H9 (cell line): ENCODE measurements around the gene SYNGR2. TPM values are rescaled to one million over a fixed set of nuclear protein-coding genes. Genes with fewer than 3 reads are reported as not detected.

ENCODE experiments used
- DNase-seq: peaks from one replicate; pipeline ENCODE4 v3.0.0-alpha.2; 2017
- H2AFZ ChIP-seq: one replicate; pipeline ENCODE4 v1.6.1; 2013; ENCODE audit warnings: mild to moderate bottlenecking, low read length, control low read depth, moderate library complexity
- H2AK5ac ChIP-seq: 2 replicates; pipeline ENCODE4 v1.6.1; 2013; ENCODE audit warnings: low read length, control low read depth, mixed read lengths; ENCODE audit not compliant: insufficient read length
- H2BK120ac ChIP-seq: one replicate; pipeline ENCODE4 v1.6.1; 2013; ENCODE audit warnings: low read depth, mild to moderate bottlenecking, low read length, control low read depth, inconsistent platforms; ENCODE audit not compliant: poor library complexity, severe bottlenecking
- H2BK12ac ChIP-seq: 2 replicates; pipeline ENCODE4 v1.6.1; 2013; ENCODE audit warnings: low read length, control low read depth, mixed read lengths, low read depth; ENCODE audit not compliant: insufficient read length
- H2BK15ac ChIP-seq: 2 replicates; pipeline ENCODE4 v1.6.1; 2013; ENCODE audit warnings: low read depth, low read length, control low read depth
- H2BK20ac ChIP-seq: one replicate; pipeline ENCODE4 v1.6.1; 2013; ENCODE audit warnings: low read depth, mild to moderate bottlenecking, low read length, control low read depth, inconsistent platforms; ENCODE audit not compliant: poor library complexity, severe bottlenecking
- H2BK5ac ChIP-seq: 2 replicates; pipeline ENCODE4 v1.6.1; 2013; ENCODE audit warnings: low read length, control low read depth, mixed read lengths; ENCODE audit not compliant: insufficient read length
- H3K14ac ChIP-seq: 2 replicates; pipeline ENCODE4 v1.6.1; 2013; ENCODE audit warnings: low read length, control low read depth; ENCODE audit not compliant: insufficient read depth
- H3K18ac ChIP-seq: 2 replicates; pipeline ENCODE4 v1.6.1; 2013; ENCODE audit warnings: low read depth, mild to moderate bottlenecking, mixed read lengths, low read length, control low read depth; ENCODE audit not compliant: insufficient read length
- H3K23ac ChIP-seq: 2 replicates; pipeline ENCODE4 v1.6.1; 2013; ENCODE audit warnings: low read length, control low read depth, mixed read lengths, low read depth; ENCODE audit not compliant: insufficient read length
- H3K23me2 ChIP-seq: 2 replicates; pipeline ENCODE4 v1.6.1; 2013; ENCODE audit warnings: low read depth, mild to moderate bottlenecking, mixed read lengths, low read length, control low read depth; ENCODE audit not compliant: insufficient read length, poor library complexity, severe bottlenecking
- H3K27ac ChIP-seq: 2 replicates; pipeline ENCODE4 v1.5.1; 2013; ENCODE audit warnings: low read length, control low read depth, mixed read lengths, low read depth; ENCODE audit not compliant: insufficient read length
- H3K27me3 ChIP-seq: 2 replicates; pipeline ENCODE4 v1.6.1; 2013; ENCODE audit warnings: low read length, control low read depth, inconsistent platforms; ENCODE audit not compliant: insufficient read depth
- H3K4ac ChIP-seq: 2 replicates; pipeline ENCODE4 v1.6.1; 2013; ENCODE audit warnings: low read depth, mild to moderate bottlenecking, control low read depth, inconsistent platforms, low read length, moderate library complexity
- H3K4me1 ChIP-seq: 2 replicates; pipeline ENCODE4 v1.6.1; 2013; ENCODE audit warnings: low read length, control low read depth, inconsistent platforms; ENCODE audit not compliant: insufficient read depth
- H3K4me2 ChIP-seq: 2 replicates; pipeline ENCODE4 v1.6.1; 2013; ENCODE audit warnings: low read length, control low read depth, mixed read lengths; ENCODE audit not compliant: insufficient read length, insufficient read depth
- H3K56ac ChIP-seq: 2 replicates; pipeline ENCODE4 v1.6.1; 2013; ENCODE audit warnings: low read depth, mild to moderate bottlenecking, mixed read lengths, low read length, control low read depth; ENCODE audit not compliant: insufficient read length
- H3K79me1 ChIP-seq: 2 replicates; pipeline ENCODE4 v1.6.1; 2013; ENCODE audit warnings: low read depth, mild to moderate bottlenecking, moderate library complexity, low read length, control low read depth, inconsistent platforms; ENCODE audit not compliant: insufficient read depth, poor library complexity, severe bottlenecking
- H3K79me2 ChIP-seq: 2 replicates; pipeline ENCODE4 v1.6.1; 2013; ENCODE audit warnings: low read length, control low read depth, inconsistent platforms; ENCODE audit not compliant: insufficient read depth
- H3K9ac ChIP-seq: 2 replicates; pipeline ENCODE4 v1.6.1; 2013; ENCODE audit warnings: low read length, control low read depth, mixed read lengths; ENCODE audit not compliant: insufficient read length; ENCODE audit errors: extremely low read depth
- H3K9me3 ChIP-seq: one replicate; pipeline ENCODE4 v1.6.1; 2013; ENCODE audit warnings: low read depth, low read length, inconsistent platforms; ENCODE audit not compliant: control insufficient read depth
- H3T11ph ChIP-seq: one replicate; pipeline ENCODE4 v1.6.1; 2013; ENCODE audit warnings: mild to moderate bottlenecking, low read length, control low read depth, inconsistent platforms
- H4K20me1 ChIP-seq: one replicate; pipeline ENCODE4 v1.6.1; 2013; ENCODE audit not compliant: control insufficient read depth, insufficient read length, insufficient read depth
- H4K5ac ChIP-seq: 2 replicates; pipeline ENCODE4 v1.6.1; 2013; ENCODE audit warnings: low read depth, mild to moderate bottlenecking, mixed read lengths, low read length, control low read depth; ENCODE audit not compliant: insufficient read length
- H4K8ac ChIP-seq: replicated peaks from 2 replicates; pipeline ENCODE4 v1.6.1; 2013; ENCODE audit warnings: low read length, control low read depth, mixed read lengths, low read depth; ENCODE audit not compliant: insufficient read length
- H4K91ac ChIP-seq: 2 replicates; pipeline ENCODE4 v1.6.1; 2013; ENCODE audit warnings: low read depth, mild to moderate bottlenecking, moderate library complexity, mixed read lengths, low read length, control low read depth; ENCODE audit not compliant: insufficient read length
- H3K27ac Mint-ChIP-seq, 3 experiments: 2 replicates in 2 of 3; 3 replicates in 1 of 3; pipeline ENCODE4 v1.8.0; 2020 to 2021; ENCODE audit warnings: mixed read lengths in 3 of 3, mild to moderate bottlenecking in 1 of 3, moderate library complexity in 1 of 3
- H3K27me3 Mint-ChIP-seq: 2 replicates; pipeline ENCODE4 v1.8.0; 2021; ENCODE audit warnings: low read depth, mild to moderate bottlenecking, moderate library complexity, mixed read lengths
- H3K36me3 Mint-ChIP-seq, 3 experiments: 2 replicates in 2 of 3; 3 replicates in 1 of 3; pipeline ENCODE4 v1.8.0; 2020 to 2021; ENCODE audit warnings: low read depth in 3 of 3, mixed read lengths in 3 of 3; ENCODE audit not compliant: insufficient read depth in 1 of 3
- H3K4me1 Mint-ChIP-seq, 2 experiments: 2 replicates each; pipeline ENCODE4 v1.8.0; 2020; ENCODE audit warnings: mixed read lengths in 2 of 2
- H3K4me3 Mint-ChIP-seq, 2 experiments: 2 replicates in 1 of 2; 3 replicates in 1 of 2; pipeline ENCODE4 v1.8.0; 2020 to 2021; ENCODE audit warnings: mild to moderate bottlenecking in 2 of 2, mixed read lengths in 2 of 2, moderate library complexity in 1 of 2
- H3K9me3 Mint-ChIP-seq, 2 experiments: 2 replicates in 1 of 2; 3 replicates in 1 of 2; pipeline ENCODE4 v1.8.0; 2020; ENCODE audit warnings: mild to moderate bottlenecking in 2 of 2, mixed read lengths in 2 of 2, moderate library complexity in 1 of 2
- CTCF ChIP-seq: fragments of 200-600 bp; sonication (generic); conservative IDR thresholded peaks from 3 replicates; pipeline ENCODE4 v1.8.0; 2021; ENCODE audit warnings: antibody characterized with exemption, mild to moderate bottlenecking
- WGBS: extraction: QIAGEN DNeasy Blood & Tissue Kit; methylation state at CpG from one replicate; pipeline ENCODE4 v1.1.7; 2013; ENCODE audit warnings: missing lambda C conversion rate, low lambda C conversion rate, mixed read lengths; ENCODE audit not compliant: insufficient read length; ENCODE audit errors: extremely low coverage; 5-methylcytosine and 5-hydroxymethylcytosine counted together
- total RNA-seq: library from RNA; stranded (reverse); gene quantifications from 2 replicates; pipeline ENCODE4 v1.2.1, GENCODE V29; 2021

The SYNGR2 gene
- total RNA-seq, 1 experiment from 2014 or later = 41.0 TPM

- WGBS = no CpG with 5 or more reads among the region's 17 CpGs
- H3K4me1 ChIP-seq = no peaks in the 10 kb centered on the region
- no peak overlapping the region for H4K5ac ChIP-seq
- no peaks in the 10 kb centered on the region for H3K4me1 Mint-ChIP-seq
- no peak overlapping the region for H2BK20ac ChIP-seq
- H3K27ac Mint-ChIP-seq = no peak overlapping the region
- H3K14ac ChIP-seq = no peak overlapping the region
- no peak overlapping the region for H4K8ac ChIP-seq
- no peaks in the 10 kb centered on the region for H3K79me1 ChIP-seq
- H3K18ac ChIP-seq = no peak overlapping the region
- no peak overlapping the region for H3K4ac ChIP-seq
- H3K36me3 Mint-ChIP-seq = peaks cover 9 to 46% (median 26%) of the 10 kb centered on the region in 3 experiments; a peak in 6 of 7 replicates
- TF ChIP-seq CTCF = no peak
- H2AFZ ChIP-seq = no peak overlapping the region
- no peaks in the 10 kb centered on the region for H3K27me3 ChIP-seq
- no peak overlapping the region for H2BK5ac ChIP-seq
- H3K27ac ChIP-seq = no peak overlapping the region
- peaks cover 0 to 2% of the 10 kb centered on the region in 2 experiments; a peak in 1 of 5 replicates for H3K9me3 Mint-ChIP-seq
- no peak overlapping the region for H4K91ac ChIP-seq
- H3K23me2 ChIP-seq = no peaks in the 10 kb centered on the region
- H4K20me1 ChIP-seq = no peaks in the 10 kb centered on the region
- no peak overlapping the region for H3K9ac ChIP-seq
- H2AK5ac ChIP-seq = no peak overlapping the region
- no peak overlapping the region for H3T11ph ChIP-seq
- H3K4me2 ChIP-seq = no peak overlapping the region
- H2BK15ac ChIP-seq = no peak overlapping the region
- H2BK12ac ChIP-seq = no peak overlapping the region
- H3K79me2 ChIP-seq = no peaks in the 10 kb centered on the region; the same call in 1 of the 2 replicates
- H3K27me3 Mint-ChIP-seq = no peaks in the 10 kb centered on the region
- no peak overlapping the region for H2BK120ac ChIP-seq
- DNase-seq = no peak
- no peaks in the 10 kb centered on the region for H3K9me3 ChIP-seq
- H3K56ac ChIP-seq = no peak overlapping the region
- no peak overlapping the region for H3K23ac ChIP-seq
- no peak overlapping the region for H3K4me3 Mint-ChIP-seq
Observed at GRCh38 chr17:78205124-78205775, 36.9 kb downstream of the SYNGR2 start.
